Renal pelvis (tissue), 4 donors: ENCODE measurements around the gene SEC23A. TPM values are rescaled to one million over a fixed set of nuclear protein-coding genes. Genes with fewer than 3 reads are reported as not detected.

ENCODE experiments used
- DNase-seq: peaks from one replicate; pipeline ENCODE4 v3.0.0-alpha.2; 2013
- polyA plus RNA-seq, 3 donors: library from polyadenylated mRNA; unstranded; fragments of 120-200 nt; gene quantifications; one replicate each; pipeline ENCODE4 v1.2.1, GENCODE V29; 2013; ENCODE audit not compliant: insufficient read length in 3 of 3

The SEC23A gene
- polyA plus RNA-seq, 3 donors: 60.6 to 66.5 (median 61.7) TPM

DNA sequence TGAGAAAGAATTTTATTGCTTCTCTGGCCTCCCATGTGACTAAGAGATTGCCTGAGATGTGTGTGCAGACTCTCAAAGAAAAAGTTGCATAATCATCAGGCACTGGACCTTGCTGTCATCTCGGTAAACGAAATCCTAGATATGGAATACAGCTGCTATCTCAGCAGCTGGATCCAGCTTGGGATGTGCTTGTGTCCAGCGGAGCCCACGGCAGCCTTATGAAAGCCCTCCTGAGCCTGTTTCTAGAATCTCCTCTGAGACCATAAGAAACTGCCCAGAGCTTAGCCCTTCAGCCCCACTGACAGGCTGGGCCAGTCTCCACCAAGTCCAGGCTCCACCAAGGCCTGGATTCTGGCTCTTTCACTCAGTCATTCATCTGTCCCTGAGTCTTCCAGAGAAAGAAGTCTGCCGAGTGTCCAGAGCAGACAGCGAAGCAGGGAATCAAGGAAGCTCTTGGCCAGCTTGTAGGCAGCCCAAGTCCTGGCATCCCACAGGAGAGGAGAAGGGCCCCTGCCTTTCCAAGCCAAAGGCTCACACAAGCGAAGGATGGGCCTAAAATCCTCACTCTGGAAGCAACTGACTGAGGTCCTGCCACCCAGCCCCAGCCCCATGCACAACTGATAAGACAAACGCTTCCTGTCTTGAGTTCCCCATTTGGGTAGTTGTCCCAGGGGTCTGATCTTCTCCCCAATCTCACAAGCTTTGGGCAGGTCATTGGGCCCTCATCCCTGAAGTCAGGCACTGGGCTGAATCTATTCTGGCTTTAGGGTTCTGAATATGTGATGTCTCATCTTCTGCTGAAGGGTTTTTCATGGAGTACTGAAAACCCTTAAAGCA lies 97.8 kb downstream of the SEC23A start:
- DNase-seq: peak; percentile 19

DNA sequence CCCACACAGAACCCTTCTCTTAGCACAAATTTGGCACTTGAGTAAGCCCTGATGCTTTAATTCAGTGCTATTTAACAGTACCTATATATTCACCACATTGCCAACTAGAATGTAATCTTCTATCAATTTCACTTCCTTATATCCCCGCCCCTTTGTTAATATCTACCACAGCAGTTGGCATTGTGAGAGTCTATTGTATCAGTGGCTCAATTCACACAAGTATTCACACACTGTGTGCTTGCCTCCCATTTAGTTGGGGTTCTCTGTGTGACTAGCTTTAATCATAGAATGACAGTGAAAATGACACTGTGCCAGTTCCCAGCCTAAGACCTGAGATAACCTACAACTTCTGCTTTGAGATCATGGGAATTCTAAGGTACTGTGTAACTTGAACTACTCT lies 103.1 kb downstream of the SEC23A start:
- no peak for DNase-seq

GRCh38 chr14:38994731-38995130 lies 108.3 kb downstream of the SEC23A start:
- DNase-seq: no peak

GRCh38 chr14:38993981-38994380 lies 109.1 kb downstream of the SEC23A start:
- no peak for DNase-seq

DNA sequence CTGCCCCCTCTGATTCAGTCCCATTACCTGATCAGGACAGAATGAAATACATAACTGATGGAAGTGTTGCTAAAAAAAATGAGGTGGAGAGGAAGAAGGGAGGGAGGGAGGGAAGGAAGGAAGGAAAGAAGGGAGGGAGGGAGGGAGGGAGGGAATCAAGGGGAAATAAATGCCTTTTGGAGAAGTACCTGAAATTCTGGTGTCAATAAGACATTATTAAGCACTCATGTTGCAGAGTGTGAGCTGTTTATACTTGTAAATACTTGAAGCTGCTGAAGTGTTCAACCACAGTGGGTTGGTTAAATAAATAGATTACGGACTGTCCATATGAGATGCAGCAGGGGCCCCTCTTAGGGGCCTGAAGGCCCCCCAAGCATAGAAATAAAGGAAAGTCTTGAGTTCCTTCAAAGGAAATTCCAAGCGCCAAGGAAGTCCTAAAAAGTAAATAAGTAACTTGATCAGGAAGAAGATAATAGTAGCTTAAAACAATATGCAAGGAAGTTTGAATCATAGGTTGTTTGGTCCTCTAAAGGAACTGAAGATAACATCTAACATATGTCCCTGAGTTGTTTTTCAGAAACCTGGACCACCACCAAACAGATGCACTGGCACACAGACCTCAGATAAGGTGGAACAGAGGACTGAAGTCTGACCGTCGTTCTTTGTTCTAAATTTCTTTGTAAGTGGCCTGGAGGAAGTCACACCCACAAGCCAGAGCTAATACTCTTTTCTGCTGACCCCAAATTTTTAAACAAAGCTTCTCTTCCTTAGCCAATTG lies 110.8 kb downstream of the SEC23A start:
- DNase-seq: no peak

DNA sequence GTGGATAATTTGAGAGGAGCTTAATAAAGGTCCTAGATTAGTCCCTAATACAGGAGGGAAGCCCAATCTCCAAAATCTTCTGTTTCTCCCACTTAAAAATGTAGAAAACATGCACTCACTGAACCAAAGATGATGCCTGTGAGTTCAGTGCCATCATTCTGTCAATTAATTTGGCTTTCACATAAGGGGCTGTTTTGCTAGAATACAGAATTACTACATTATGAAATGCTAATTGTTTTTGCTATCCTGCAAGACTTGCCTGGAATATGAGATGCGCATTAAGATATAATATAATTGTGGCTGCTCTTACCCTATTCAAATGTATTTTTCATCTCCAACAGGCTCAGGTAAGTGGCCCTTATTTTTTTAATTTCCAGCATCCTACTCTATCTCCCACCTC lies 111.7 kb downstream of the SEC23A start:
- DNase-seq: no peak

- DNase-seq: no peak
These were observed 113.0 kb downstream of the SEC23A start for GRCh38 chr14:38989922-38990546.

DNA sequence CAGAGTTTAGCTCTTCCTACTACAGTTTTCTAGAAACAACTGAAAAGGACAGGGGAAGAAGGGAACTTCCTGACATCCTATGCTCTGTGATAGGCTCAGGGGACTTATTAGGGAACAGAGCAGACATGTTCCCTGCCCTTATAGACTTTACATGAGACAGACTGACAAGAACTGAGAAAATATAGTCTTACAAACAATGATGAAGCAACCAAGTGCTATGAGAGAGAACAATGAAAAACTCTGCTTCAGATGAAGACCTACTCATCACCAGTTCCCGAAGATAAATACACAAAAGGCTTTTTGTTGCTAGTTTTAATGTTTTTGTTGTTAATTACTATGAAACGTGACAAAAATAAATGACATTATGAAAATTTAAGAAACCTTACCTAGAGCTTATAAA lies 115.3 kb downstream of the SEC23A start:
- DNase-seq: no peak

- no peak for DNase-seq
These were observed 120.2 kb downstream of the SEC23A start for GRCh38 chr14:38982837-38983236.

GRCh38 chr14:38982278-38982677 lies 120.8 kb downstream of the SEC23A start:
- no peak for DNase-seq

Other genes with a start within 250 kb of the SEC23A start
- 10 to 100 TPM; 19.8 to 23.5 (median 23.0) TPM for gene GEMIN2, start 11.1 kb upstream of the SEC23A start, polyA plus RNA-seq
- gene TRAPPC6B, start 67.1 kb upstream of the SEC23A start, polyA plus RNA-seq: 10 to 100 TPM; 25.2 to 28.6 (median 28.5) TPM
- 100 to 1,000 TPM; 170 to 214 (median 212) TPM for gene PNN, start 72.0 kb upstream of the SEC23A start, polyA plus RNA-seq
- 10 to 100 TPM; 66.4 to 89.6 (median 77.6) TPM for gene MIA2, start 130.7 kb upstream of the SEC23A start, polyA plus RNA-seq